GM18526 (cell line): ENCODE results near the gene RBM22.

Source experiments
- POLR2A ChIP-seq: IDR thresholded peaks from 3 replicates; pipeline ENCODE4 v1.6.1; 2011; ENCODE audit not compliant: insufficient read length; ENCODE audit errors: extremely low read depth

The RBM22 gene

DNA sequence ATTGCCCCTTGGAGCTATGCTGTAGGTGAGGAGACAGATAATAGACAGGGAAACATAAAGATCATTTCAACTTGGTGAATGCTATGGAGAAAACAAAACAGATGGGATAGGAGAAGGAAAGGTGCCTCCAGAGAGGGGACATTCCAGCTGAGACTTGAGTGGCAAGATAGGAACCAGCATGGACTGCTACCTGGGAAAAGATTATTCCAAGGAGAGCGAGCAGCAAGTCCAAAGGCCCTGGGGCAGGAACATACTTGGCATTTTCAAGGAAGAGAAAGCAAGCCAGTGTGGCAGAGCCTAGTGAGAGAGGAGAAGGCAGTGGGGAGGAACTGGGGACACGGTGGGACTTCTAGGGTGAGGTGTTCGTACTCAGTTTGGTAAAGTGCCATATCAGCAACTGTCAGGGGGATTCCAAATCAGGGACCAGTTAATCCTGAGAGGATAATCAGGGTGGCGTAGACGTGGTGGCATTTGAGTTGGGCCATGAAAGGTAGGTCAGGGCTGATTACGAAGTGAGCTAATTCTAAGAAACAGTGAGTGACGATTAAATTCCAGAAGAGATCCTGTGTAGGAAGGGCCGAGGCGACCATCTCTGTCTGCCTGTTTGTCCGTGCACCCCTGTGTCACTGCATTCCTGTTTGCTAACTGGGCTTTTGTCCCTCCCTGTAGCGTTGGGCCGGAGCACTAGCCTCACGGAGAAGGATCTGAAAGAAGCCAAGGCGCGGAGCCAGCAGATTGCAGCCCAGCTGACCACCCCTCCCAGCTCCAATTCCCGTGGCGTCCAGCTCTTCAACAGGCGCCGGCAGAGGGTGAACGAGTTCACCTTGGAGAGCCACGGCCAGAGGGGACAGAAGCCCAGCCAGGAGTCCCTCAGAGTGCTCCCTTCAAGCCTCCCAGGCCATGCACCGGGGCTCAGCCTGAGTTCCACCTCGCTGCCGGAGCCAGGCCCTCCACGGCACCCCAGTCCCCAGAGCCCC, 53.3 kb downstream of the RBM22 start:
- no peak for TF ChIP-seq POLR2A

DNA sequence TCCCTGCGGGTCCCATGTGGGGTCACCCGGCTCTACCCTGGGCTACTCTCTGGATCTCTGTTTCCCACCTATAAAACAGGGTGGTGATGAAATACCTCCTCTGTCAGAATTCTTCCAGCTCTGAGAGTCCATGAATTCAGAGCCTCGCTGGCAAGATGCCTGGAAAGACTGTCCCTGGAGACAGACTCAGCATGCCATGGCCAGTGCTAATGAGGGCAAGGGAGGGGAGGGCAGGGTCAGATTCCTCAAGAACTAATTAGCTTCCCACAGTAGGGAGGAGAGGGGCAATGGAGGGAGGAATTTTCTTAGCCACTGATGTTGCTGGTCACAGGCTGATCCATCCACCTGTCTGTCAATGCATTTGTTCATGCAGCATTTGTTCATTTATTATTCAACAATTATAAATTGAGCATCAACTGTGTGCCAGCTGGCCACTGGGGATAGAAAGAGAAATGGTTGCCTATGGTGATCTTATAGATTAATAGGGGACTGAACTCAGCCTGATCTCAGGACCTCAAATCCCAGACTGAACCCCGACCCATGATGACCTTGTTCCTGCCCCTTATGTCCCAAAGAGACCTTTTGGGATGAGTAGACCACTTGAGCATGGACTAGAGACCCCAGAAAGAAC, 55.7 kb downstream of the RBM22 start:
- TF ChIP-seq POLR2A: no peak

DNA sequence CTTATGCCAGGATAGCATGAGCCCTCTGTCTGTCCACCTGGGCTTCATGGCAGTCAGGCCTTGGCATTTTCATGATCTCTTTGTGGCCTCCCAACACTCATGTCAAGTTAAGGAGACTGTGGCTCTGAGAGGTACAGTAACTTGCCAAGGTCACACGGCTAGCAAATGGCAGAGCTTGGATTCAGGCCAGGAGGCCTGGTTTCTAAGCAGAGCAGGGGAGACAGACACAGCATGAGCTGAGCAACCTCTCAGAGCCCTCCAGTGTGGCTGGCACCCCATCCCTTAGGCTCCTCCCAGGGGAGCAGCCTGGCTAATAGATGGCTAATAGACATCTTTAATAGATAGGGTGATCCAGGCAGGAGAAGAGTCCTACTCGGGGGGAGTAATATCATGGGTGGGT, 56.3 kb downstream of the RBM22 start:
- TF ChIP-seq POLR2A: no peak

DNA sequence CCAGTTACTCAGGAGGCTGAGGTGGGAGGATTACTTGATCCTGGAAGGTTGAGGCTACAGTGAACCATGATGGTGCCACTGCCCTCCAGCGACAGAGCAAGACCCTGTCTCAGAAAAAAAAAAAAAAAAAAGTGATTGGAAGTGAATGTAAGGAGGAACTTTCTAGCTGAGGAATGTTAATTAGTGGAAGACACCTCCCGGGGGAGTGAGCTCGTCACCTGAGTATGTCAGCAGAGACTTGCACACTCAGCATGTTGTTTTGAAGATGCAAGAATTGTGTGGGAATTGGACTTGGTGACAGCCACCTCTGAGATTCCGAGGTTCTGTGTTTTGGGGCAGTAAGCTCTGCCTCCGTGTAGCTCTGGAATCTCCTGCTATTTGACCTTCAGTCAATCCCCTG, 56.8 kb downstream of the RBM22 start:
- TF ChIP-seq POLR2A: no peak

DNA sequence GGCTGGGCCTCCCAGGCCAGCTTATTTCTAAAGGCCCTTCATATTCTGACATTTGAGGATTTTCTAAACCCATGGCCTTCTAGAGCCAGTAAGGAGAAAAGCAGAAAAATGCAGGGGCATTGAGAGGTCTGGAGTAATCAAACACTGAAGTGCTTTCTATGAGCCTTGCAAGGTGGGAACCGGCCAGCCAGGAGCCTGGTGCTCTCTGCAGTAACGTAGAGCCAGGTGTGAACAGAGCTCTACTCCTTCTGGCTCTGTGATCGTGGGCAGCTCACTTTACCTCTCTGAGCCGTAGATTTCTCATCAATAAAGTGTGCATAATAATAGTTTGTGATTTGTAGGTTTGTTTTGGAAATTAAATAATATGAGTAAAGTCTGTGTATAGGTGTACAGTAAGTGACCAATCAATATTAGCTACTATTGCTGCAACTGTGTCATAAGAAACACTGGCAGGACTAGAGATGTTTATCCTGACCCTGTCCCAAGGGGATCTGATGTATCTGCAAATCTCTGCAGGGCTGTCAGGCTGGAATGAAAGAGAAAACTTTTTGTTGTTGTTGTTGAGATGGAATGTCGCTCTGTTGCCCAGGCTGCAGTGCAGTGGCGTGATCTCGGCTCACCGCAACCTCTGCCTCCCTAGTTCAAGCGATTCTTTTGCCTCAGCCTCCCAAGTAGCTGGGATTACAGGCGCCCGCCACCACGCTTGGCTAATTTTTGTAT, 57.7 kb downstream of the RBM22 start:
- TF ChIP-seq POLR2A: no peak

DNA sequence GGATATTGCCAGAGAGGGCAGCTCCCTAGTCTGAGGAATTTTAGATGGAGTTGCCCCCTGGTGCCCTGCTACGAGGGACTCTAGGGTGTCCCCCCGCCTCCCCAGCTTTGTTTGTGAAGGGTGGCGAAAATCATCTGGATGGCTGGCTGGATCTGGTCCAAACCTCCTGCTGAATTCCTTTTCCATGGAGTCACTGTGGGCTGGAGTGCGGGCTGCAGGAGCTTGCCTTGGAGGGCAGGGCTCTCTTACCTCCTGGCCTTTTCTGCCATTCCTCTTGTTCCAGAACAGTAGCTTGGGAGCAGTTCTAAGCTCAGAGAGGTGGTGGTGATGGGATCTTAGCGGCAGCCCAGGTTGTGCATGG, 58.3 kb downstream of the RBM22 start:
- no peak for TF ChIP-seq POLR2A

DNA sequence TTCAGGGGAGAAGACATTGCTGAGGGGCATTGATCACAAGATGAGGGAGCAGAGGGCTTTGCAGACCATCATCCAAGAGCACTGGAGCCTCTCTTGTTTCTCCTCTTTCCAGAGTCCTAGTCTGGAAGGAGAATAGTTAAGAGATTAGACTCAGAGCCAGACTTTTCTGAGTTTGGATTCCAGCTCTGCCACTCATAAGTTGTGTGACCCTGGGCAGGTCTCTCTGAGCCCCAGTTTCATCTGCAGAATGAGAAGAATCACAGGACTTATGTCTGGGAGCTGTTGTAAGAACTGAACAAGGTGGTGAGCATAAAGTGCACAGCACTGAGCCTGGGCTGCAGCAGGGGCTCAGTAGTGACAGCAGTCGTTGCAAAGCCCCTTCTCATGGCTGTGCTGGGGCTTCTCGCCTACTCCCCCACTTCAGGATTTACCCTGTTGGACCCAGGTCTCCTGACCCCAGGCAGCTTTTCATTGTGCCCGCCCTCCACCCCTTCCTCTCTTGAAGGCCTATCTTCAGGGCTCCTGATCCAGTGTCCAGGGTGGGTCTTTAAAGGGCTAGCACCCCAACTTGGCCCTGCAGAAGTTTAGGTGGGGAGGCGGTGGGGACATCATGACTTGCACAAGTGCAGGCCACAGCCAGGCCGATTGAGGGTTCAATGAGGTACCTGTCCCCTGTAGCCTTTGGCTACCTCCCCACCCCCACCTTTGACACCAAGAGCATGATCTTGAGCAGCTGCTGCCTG, 58.9 kb downstream of the RBM22 start:
- TF ChIP-seq POLR2A: no peak

DNA sequence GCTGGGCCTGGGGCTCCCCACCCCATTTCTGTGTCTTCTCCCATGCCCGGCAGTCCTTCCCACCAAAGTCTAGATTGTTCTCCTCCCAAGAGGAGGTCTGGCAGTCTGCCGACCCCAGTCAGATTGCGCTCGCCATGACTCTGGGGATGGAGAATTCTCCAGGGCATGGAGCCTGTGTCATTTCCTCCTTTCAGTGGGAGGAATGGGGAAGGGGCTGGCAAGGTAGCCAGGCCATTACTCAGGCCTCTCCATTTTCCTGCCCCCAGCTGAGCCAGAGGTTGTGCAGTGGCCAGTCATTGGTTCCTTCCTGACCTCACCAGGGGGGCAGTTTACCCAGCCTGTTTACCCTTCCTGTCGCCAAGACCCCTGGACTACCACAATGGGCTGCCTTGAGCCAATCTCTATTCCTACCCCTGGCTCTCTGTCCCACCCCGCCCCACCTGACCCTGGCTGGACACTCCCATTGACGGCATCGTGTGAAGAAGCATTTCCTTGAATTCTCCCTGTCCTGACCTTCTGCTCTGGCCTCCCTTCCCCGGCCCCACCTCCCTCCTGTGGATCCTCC, 59.8 kb downstream of the RBM22 start:
- no peak for TF ChIP-seq POLR2A
